GM12878 (cell line): ENCODE measurements around the gene ZNF629. TPM values are rescaled to one million over a fixed set of nuclear protein-coding genes. Genes with fewer than 3 reads are reported as not detected.

Experiments used
- ATAC-seq: fragments of 200-7000 bp; cut with Tn5 transposase; 3 replicates; pipeline ENCODE4 v1.9.1; 2020; ENCODE audit warnings: mild to moderate bottlenecking, moderate library complexity
- BruUV-seq: library from RNA; stranded (reverse); fragments of 400-500 nt; replicated peaks from 2 replicates; lab custom pipeline; 2021; lab: Mats Ljungman, UMichigan
- CTCF ChIA-PET: fragments of 300-600 bp; sonication (Branson Sonifier 250); formaldehyde crosslinking; extraction: SDS; loops from one replicate; lab custom pipeline; 2021; ENCODE audit warnings: inconsistent platforms; lab: Yijun Ruan, JAX
- POLR2A ChIA-PET: fragments of 350-600 bp; formaldehyde crosslinking; extraction: SDS; loops from one replicate; lab custom pipeline; 2021; ENCODE audit warnings: inconsistent platforms; lab: Charles Lee
- RAD21 ChIA-PET: fragments of 300-600 bp; sonication (Branson Sonifier 250); formaldehyde crosslinking; loops from one replicate; lab custom pipeline; 2023; ENCODE audit warnings: antibody characterized with exemption; ENCODE audit not compliant: unreplicated experiment; lab: Charles Lee
- SMC1A ChIA-PET: fragments of 300-600 bp; sonication (Branson Sonifier 250); formaldehyde crosslinking; loops from one replicate; lab custom pipeline; 2023; ENCODE audit not compliant: unreplicated experiment, uncharacterized antibody; lab: Charles Lee
- DNase-seq: peaks from one replicate; pipeline ENCODE4 v3.0.0-alpha.2; 2011; ENCODE audit warnings: low read depth, low spot score
- FAIRE-seq: peaks from 3 replicates; lab custom pipeline; 2011; peaks lifted over from hg19 to GRCh38; lab: Jason Lieb, UNC
- H2AFZ ChIP-seq: 2 replicates; pipeline ENCODE4 v1.6.0; 2011; ENCODE audit warnings: low read depth, low read length, control low read depth; ENCODE audit not compliant: control insufficient read depth
- H3K27ac ChIP-seq: 2 replicates; pipeline ENCODE4 v1.5.1; 2011; ENCODE audit warnings: control low read depth; ENCODE audit not compliant: control insufficient read depth, insufficient read depth
- H3K27me3 ChIP-seq, 2 experiments: replicated peaks in 1 of 2; 2 replicates each; pipeline versions ENCODE4 v1.6.0 to v1.6.1; 2011; ENCODE audit warnings: low read length in 1 of 2; ENCODE audit not compliant: control insufficient read depth in 2 of 2, insufficient read depth in 2 of 2
- H3K36me3 ChIP-seq, 2 experiments: 2 replicates each; pipeline ENCODE4 v1.5.1; 2011; ENCODE audit warnings: low read length in 1 of 2; ENCODE audit not compliant: control insufficient read depth in 2 of 2, insufficient read depth in 2 of 2
- H3K4me1 ChIP-seq: 2 replicates; pipeline ENCODE4 v1.6.1; 2011; ENCODE audit warnings: mild to moderate bottlenecking, low read length, moderate library complexity, mixed read lengths; ENCODE audit not compliant: control insufficient read depth, insufficient read depth
- H3K4me2 ChIP-seq: 2 replicates; pipeline ENCODE4 v1.6.0; 2011; ENCODE audit warnings: control low read depth; ENCODE audit not compliant: control insufficient read depth, insufficient read depth
- H3K4me3 ChIP-seq: fragments of 200-600 bp; sonication (generic); 2 replicates; pipeline ENCODE4 v1.5.1; 2016
- H3K79me2 ChIP-seq: 2 replicates; pipeline ENCODE4 v1.6.0; 2011; ENCODE audit warnings: low read length; ENCODE audit not compliant: control insufficient read depth, insufficient read depth
- H3K9ac ChIP-seq: 2 replicates; pipeline ENCODE4 v1.8.0; 2011; ENCODE audit warnings: low read length, control low read depth, mixed read lengths; ENCODE audit not compliant: control insufficient read depth, insufficient read depth
- H3K9me3 ChIP-seq: replicated peaks from 3 replicates; pipeline ENCODE4 v1.5.1; 2011; ENCODE audit warnings: mild to moderate bottlenecking, low read length; ENCODE audit not compliant: control insufficient read depth, insufficient read depth
- H4K20me1 ChIP-seq: 2 replicates; pipeline ENCODE4 v1.6.0; 2011; ENCODE audit not compliant: control insufficient read depth, insufficient read depth
- BCL3 ChIP-seq: IDR thresholded peaks from 2 replicates; pipeline ENCODE4 v1.6.1; 2011; ENCODE audit warnings: borderline replicate concordance, low read depth, mild to moderate bottlenecking, moderate library complexity, low read length; ENCODE audit not compliant: insufficient read depth, poor library complexity, severe bottlenecking
- CUX1 ChIP-seq: IDR thresholded peaks from 2 replicates; pipeline ENCODE4 v1.6.1; 2012; ENCODE audit warnings: improper control_type of control experiment, low read depth, low read length; ENCODE audit not compliant: insufficient replicate concordance
- EZH2 ChIP-seq: IDR thresholded peaks from 2 replicates; pipeline ENCODE4 v1.6.1; 2012; ENCODE audit warnings: low read depth, mild to moderate bottlenecking, control low read depth, inconsistent platforms, low read length, borderline replicate concordance; ENCODE audit not compliant: control insufficient read depth
- MYB ChIP-seq: fragments of 150-350 bp; IDR thresholded peaks from 2 replicates; pipeline ENCODE4 v1.6.1; 2014; ENCODE audit warnings: mild to moderate bottlenecking, low read depth, low read length, borderline replicate concordance
- NFYB ChIP-seq: IDR thresholded peaks from 2 replicates; pipeline ENCODE4 v1.6.1; 2011; ENCODE audit warnings: low read depth, mild to moderate bottlenecking, low read length, improper control_type of control experiment, moderate library complexity; ENCODE audit not compliant: insufficient read depth
- RAD51 ChIP-seq: fragments of 450-650 bp; IDR thresholded peaks from 2 replicates; pipeline ENCODE4 v1.6.1; 2016; ENCODE audit warnings: moderate library complexity, mild to moderate bottlenecking, inconsistent platforms
- WGBS: methylation state at CpG from one replicate; pipeline ENCODE4 v1.1.6; 2016; ENCODE audit warnings: low lambda C conversion rate; ENCODE audit not compliant: insufficient replicate concordance, insufficient coverage; ENCODE audit errors: missing lambda C conversion rate; 5-methylcytosine and 5-hydroxymethylcytosine counted together
- in situ Hi-C: fragments of 300-500 bp; cut with MboI; formaldehyde crosslinking; loops from 9 replicates; pipeline ENCODE4 v1.14.3; 2018; ENCODE audit warnings: mixed read lengths
- intact Hi-C: fragments of 100-400 bp; cut with micrococcal nuclease; formaldehyde crosslinking; loops from one replicate; pipeline ENCODE4 v1.14.2; 2022; ENCODE audit not compliant: unreplicated experiment
- polyA plus RNA-seq, 11 experiments: library from polyadenylated mRNA; depleted of rRNA in 4 of 11; unstranded in 6 of 11; stranded (reverse) in 5 of 11; fragments of >200 nt; fragmentation: Nextera tagmentation in 4 of 11; fragmentation: Illumina TruSeq in 1 of 11; extraction: Ambion mirVana in 4 of 11; extraction: Trizol in 1 of 11; gene quantifications; 1 replicate in 1 of 11; 2 replicates in 10 of 11; pipeline versions ENCODE4 v1.2.1 to v1.2.3, GENCODE V29; 2011 to 2016; ENCODE audit warnings: inconsistent platforms in 2 of 11, missing spikeins in 2 of 11, low read depth in 1 of 11
- total RNA-seq, 4 experiments: library from RNA; depleted of rRNA in 3 of 4; stranded (reverse); fragments of >200 nt in 3 of 4; fragmentation: Illumina TruSeq in 1 of 4; extraction: Trizol in 1 of 4; gene quantifications; 2 replicates each; pipeline versions ENCODE4 v1.2.1 to v1.2.3, GENCODE V29; 2013 to 2021
- TF ChIP-seq, protein P1 (sequence below): fragments of 150-350 bp; IDR thresholded peaks from 2 replicates; pipeline ENCODE4 v1.6.1; 2016; ENCODE audit warnings: low read depth, low read length

Gene ZNF629
- total and polyA plus RNA-seq, 10 of the 15 experiments (the other 5 are each of a cell fraction or from before 2014, with no cell fraction given) = 0.02 to 0.69 (median 0.40) TPM

- in situ Hi-C loops (no loop called here), intact Hi-C loops (no loop called here)
- POLR2A ChIA-PET = interaction anchor here (0.5 kb wide), 1 partner anchor 311 kb away, joined by 4 read pairs; no protein-coding TSS in a partner anchor
- H3K9me3 ChIP-seq = no peaks in the 10 kb centered on the region
- H3K4me2 ChIP-seq = no peak overlapping the region
- 96% methylated on average over 11 of the region's 11 CpGs for WGBS
- RAD21 ChIA-PET = no interaction called here
- peaks cover 6 to 12% of the 10 kb centered on the region in 2 experiments; a peak in 3 of 4 replicates for H3K36me3 ChIP-seq
- no peak overlapping the region for H3K4me3 ChIP-seq
- SMC1A ChIA-PET = interaction anchor here (1.0 kb wide), 1 partner anchor 157 kb away, joined by 3 read pairs; no protein-coding TSS in a partner anchor
- peaks cover 3% of the 10 kb centered on the region for H3K4me1 ChIP-seq
- no peak overlapping the region for H3K27ac ChIP-seq
- BruUV-seq = no TSS peak
- no peak for FAIRE-seq
- ATAC-seq = no peak
- TF ChIP-seq, protein P1, sequence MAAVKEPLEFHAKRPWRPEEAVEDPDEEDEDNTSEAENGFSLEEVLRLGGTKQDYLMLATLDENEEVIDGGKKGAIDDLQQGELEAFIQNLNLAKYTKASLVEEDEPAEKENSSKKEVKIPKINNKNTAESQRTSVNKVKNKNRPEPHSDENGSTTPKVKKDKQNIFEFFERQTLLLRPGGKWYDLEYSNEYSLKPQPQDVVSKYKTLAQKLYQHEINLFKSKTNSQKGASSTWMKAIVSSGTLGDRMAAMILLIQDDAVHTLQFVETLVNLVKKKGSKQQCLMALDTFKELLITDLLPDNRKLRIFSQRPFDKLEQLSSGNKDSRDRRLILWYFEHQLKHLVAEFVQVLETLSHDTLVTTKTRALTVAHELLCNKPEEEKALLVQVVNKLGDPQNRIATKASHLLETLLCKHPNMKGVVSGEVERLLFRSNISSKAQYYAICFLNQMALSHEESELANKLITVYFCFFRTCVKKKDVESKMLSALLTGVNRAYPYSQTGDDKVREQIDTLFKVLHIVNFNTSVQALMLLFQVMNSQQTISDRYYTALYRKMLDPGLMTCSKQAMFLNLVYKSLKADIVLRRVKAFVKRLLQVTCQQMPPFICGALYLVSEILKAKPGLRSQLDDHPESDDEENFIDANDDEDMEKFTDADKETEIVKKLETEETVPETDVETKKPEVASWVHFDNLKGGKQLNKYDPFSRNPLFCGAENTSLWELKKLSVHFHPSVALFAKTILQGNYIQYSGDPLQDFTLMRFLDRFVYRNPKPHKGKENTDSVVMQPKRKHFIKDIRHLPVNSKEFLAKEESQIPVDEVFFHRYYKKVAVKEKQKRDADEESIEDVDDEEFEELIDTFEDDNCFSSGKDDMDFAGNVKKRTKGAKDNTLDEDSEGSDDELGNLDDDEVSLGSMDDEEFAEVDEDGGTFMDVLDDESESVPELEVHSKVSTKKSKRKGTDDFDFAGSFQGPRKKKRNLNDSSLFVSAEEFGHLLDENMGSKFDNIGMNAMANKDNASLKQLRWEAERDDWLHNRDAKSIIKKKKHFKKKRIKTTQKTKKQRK = no peak
- no peak for TF ChIP-seq CUX1
- no peak for TF ChIP-seq RAD51
- TF ChIP-seq BCL3 = peak; percentile 76
- TF ChIP-seq NFYB = no peak
- TF ChIP-seq EZH2 = no peak
- TF ChIP-seq MYB = no peak
- CTCF ChIA-PET = no interaction called here
- H3K79me2 ChIP-seq = peaks cover 2% of the 10 kb centered on the region
- H3K9ac ChIP-seq = no peak overlapping the region
- H2AFZ ChIP-seq = no peak overlapping the region
- H4K20me1 ChIP-seq = no peaks in the 10 kb centered on the region
- DNase-seq = no peak
- H3K27me3 ChIP-seq = no peaks in the 10 kb centered on the region
These were observed 43.3 kb downstream of the ZNF629 start for GRCh38 chr16:30743716-30744115.
